ENCODE results near the gene CAMK4.

The CAMK4 gene

GRCh38 chr5:111447099-111447498 lies 222.9 kb downstream of the CAMK4 start:
- no peak for DNase-seq

- DNase-seq, result no peak
Measured at GRCh38 chr5:111447822-111448221, 223.6 kb downstream of the CAMK4 start.

GRCh38 chr5:111453295-111453694 lies 229.1 kb downstream of the CAMK4 start:
- DNase-seq, result no peak

- DNase-seq, result no peak
Measured at GRCh38 chr5:111453747-111454146, 229.6 kb downstream of the CAMK4 start.

GRCh38 chr5:111454198-111454622 lies 230.0 kb downstream of the CAMK4 start:
- no peak for DNase-seq

- no peak for DNase-seq
Measured at GRCh38 chr5:111454776-111455175, 230.6 kb downstream of the CAMK4 start.

GRCh38 chr5:111461255-111461671 lies 237.1 kb downstream of the CAMK4 start:
- DNase-seq, result no peak

- DNase-seq, result no peak
Measured at GRCh38 chr5:111461934-111462333, 237.8 kb downstream of the CAMK4 start.

GRCh38 chr5:111463311-111463710 lies 239.1 kb downstream of the CAMK4 start:
- no peak for DNase-seq

- no peak for DNase-seq
Measured at GRCh38 chr5:111469293-111469896, 245.2 kb downstream of the CAMK4 start.

GRCh38 chr5:111469903-111470302 lies 245.7 kb downstream of the CAMK4 start:
- no peak for DNase-seq

- no peak for DNase-seq
Measured at GRCh38 chr5:111472096-111472495, 247.9 kb downstream of the CAMK4 start.

- no peak for DNase-seq
Measured at GRCh38 chr5:111472579-111472978, 248.4 kb downstream of the CAMK4 start.

- no peak for DNase-seq
Measured at GRCh38 chr5:111478266-111478665, 254.1 kb downstream of the CAMK4 start.

- DNase-seq, result no peak
Measured at GRCh38 chr5:111478898-111479297, 254.7 kb downstream of the CAMK4 start.

GRCh38 chr5:111480346-111480745 lies 256.2 kb downstream of the CAMK4 start:
- DNase-seq, result no peak

GRCh38 chr5:111486055-111486454 lies 261.9 kb downstream of the CAMK4 start:
- DNase-seq, result no peak

- no peak for DNase-seq
Measured at GRCh38 chr5:111486926-111487325, 262.7 kb downstream of the CAMK4 start.

GRCh38 chr5:111488353-111488752 lies 264.2 kb downstream of the CAMK4 start:
- DNase-seq, result no peak

GRCh38 chr5:111493031-111493430 lies 268.8 kb downstream of the CAMK4 start:
- DNase-seq, result no peak

- DNase-seq, result no peak
Measured at GRCh38 chr5:111494355-111494999, 270.3 kb downstream of the CAMK4 start.

GRCh38 chr5:111495159-111495558 lies 271.0 kb downstream of the CAMK4 start:
- no peak for DNase-seq

- no peak for DNase-seq
Measured at GRCh38 chr5:111498346-111498745, 274.2 kb downstream of the CAMK4 start.

- no peak for DNase-seq
Measured at GRCh38 chr5:111502956-111503355, 278.8 kb downstream of the CAMK4 start.

GRCh38 chr5:111505096-111505495 lies 280.9 kb downstream of the CAMK4 start:
- DNase-seq, result no peak
